ENCODE results near the gene DRC7. TPM values are rescaled to one million over a fixed set of nuclear protein-coding genes. Genes with fewer than 3 reads are reported as not detected.

The DRC7 gene
- total RNA-seq, 6 experiments from 2014 or later, result not detected

DNA sequence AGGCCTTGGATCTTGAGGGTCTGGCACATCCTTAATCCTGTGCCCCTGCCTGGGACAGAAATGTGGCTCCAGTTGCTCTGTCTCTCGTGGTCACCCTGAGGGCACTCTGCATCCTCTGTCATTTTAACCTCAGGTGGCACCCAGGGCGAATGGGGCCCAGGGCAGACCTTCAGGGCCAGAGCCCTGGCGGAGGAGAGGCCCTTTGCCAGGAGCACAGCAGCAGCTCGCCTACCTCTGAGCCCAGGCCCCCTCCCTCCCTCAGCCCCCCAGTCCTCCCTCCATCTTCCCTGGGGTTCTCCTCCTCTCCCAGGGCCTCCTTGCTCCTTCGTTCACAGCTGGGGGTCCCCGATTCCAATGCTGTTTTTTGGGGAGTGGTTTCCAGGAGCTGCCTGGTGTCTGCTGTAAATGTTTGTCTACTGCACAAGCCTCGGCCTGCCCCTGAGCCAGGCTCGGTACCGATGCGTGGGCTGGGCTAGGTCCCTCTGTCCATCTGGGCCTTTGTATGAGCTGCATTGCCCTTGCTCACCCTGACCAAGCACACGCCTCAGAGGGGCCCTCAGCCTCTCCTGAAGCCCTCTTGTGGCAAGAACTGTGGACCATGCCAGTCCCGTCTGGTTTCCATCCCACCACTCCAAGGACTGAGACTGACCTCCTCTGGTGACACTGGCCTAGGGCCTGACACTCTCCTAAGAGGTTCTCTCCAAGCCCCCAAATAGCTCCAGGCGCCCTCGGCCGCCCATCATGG lies 30.5 kb upstream of the DRC7 start:
- peaks cover 16% of the 10 kb centered on the region for H3K27me3 Mint-ChIP-seq (ENCODE audit: insufficient read depth)
- H3K9me3 Mint-ChIP-seq, result no peaks in the 10 kb centered on the region
- DNase-seq, result no peak
- H3K36me3 Mint-ChIP-seq (ENCODE audit: low read depth), result no peaks in the 10 kb centered on the region
- H3K27ac Mint-ChIP-seq, result no peak overlapping the region
- no peak overlapping the region for H3K4me3 Mint-ChIP-seq
- TF ChIP-seq, protein P1, sequence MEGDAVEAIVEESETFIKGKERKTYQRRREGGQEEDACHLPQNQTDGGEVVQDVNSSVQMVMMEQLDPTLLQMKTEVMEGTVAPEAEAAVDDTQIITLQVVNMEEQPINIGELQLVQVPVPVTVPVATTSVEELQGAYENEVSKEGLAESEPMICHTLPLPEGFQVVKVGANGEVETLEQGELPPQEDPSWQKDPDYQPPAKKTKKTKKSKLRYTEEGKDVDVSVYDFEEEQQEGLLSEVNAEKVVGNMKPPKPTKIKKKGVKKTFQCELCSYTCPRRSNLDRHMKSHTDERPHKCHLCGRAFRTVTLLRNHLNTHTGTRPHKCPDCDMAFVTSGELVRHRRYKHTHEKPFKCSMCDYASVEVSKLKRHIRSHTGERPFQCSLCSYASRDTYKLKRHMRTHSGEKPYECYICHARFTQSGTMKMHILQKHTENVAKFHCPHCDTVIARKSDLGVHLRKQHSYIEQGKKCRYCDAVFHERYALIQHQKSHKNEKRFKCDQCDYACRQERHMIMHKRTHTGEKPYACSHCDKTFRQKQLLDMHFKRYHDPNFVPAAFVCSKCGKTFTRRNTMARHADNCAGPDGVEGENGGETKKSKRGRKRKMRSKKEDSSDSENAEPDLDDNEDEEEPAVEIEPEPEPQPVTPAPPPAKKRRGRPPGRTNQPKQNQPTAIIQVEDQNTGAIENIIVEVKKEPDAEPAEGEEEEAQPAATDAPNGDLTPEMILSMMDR (IDR thresholded peaks at IDR 0.05), result peak; percentile 8; the same call in 1 of the 2 replicates
- no peaks in the 10 kb centered on the region for H3K4me1 Mint-ChIP-seq (ENCODE audit: low read depth)

DNA sequence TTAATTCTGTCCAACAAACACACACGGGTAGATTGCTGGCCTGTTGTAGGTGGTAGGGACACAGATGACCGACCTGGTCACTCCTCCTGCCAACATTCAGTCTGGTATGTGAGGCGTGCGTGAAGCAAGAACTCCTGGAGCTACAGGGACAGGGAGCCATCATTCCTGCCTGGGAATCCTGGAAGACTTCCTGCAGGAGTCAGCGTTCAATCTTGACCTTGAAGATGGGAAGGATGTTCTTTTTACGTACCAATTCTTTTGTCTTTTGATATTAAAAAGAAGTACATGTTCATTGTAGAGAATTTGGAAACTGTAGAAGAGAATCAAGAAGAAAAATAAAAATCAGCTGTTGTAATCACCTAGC lies 30.0 kb upstream of the DRC7 start:
- Mint-ChIP-seq H3K27me3 (ENCODE audit: insufficient read depth) (peaks cover 20% of the 10 kb centered on the region), H3K27ac (no peak overlapping the region), H3K9me3 (no peaks in the 10 kb centered on the region), H3K4me1 (ENCODE audit: low read depth) (no peaks in the 10 kb centered on the region), H3K4me3 (no peak overlapping the region), H3K36me3 (ENCODE audit: low read depth) (no peaks in the 10 kb centered on the region)
- TF ChIP-seq, protein P1 (IDR thresholded peaks at IDR 0.05), result no peak
- DNase-seq, result no peak

DNA sequence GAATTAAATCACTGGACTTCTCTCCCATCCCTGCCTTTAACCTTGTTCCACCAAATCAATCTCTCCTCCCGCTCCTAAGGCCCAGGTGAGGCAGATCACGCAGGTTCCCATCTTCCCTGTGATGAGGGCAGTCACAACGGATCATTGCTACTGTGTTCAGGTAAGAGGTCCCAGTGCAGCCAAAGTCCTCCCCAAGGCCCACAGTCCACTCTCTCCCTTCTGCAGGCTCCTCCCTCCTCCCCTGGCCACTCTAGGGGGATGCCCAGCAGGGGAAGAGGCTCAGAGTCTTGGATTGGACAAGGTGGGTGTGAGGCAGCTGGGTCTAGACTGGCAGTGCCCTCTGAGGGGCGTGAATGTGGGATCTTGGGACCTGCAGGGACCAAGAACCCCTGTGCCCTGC lies 29.1 kb upstream of the DRC7 start:
- Mint-ChIP-seq H3K27ac (no peak overlapping the region), H3K36me3 (ENCODE audit: low read depth) (no peaks in the 10 kb centered on the region), H3K27me3 (ENCODE audit: insufficient read depth) (peaks cover 18% of the 10 kb centered on the region), H3K4me3 (no peak overlapping the region), H3K4me1 (ENCODE audit: low read depth) (no peaks in the 10 kb centered on the region), H3K9me3 (no peaks in the 10 kb centered on the region)
- no peak for DNase-seq
- TF ChIP-seq, protein P1 (IDR thresholded peaks at IDR 0.05), result no peak

DNA sequence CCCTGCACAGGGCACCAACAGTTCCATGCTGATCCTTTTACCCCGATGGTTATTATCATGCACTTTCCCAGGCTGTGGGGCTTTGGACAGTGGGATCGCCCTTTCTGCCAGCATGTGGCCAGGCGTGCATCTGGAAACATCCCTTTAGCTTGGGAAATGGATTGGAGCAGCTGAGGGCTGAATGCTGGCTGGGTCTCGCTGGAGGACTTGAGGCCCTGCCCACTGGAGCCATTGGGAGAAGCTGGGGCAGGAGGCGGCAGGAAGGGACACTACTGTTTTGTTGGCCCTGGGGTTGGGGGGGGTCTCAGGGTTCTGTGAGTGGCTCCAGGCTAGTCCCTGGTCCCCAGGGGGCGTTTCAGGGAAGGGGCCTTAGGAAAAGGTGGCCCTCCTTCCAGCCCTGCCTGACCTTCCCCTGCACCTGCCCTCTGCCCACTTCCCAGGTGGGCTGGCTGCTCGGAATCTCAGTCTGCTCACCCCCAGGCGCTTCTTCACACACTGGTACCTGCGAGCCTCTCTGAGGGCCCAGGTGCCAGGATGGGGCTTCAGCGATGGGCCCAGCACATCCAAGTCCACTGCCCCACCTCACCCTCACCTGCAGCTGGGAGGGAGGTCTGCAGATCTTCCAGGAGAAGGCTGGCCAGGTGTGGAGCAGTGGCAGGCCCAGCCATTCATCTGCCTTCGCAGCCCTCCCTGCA lies 28.1 kb upstream of the DRC7 start:
- no peak overlapping the region for H3K4me3 Mint-ChIP-seq
- H3K27ac Mint-ChIP-seq, result no peak overlapping the region
- H3K9me3 Mint-ChIP-seq, result no peaks in the 10 kb centered on the region
- no peaks in the 10 kb centered on the region for H3K36me3 Mint-ChIP-seq (ENCODE audit: low read depth)
- TF ChIP-seq, protein P1 (IDR thresholded peaks at IDR 0.05), result no peak
- H3K27me3 Mint-ChIP-seq (ENCODE audit: insufficient read depth), result peaks cover 18% of the 10 kb centered on the region
- DNase-seq, result no peak
- peaks cover 3% of the 10 kb centered on the region; the same call in 1 of the 2 replicates for H3K4me1 Mint-ChIP-seq (ENCODE audit: low read depth)

DNA sequence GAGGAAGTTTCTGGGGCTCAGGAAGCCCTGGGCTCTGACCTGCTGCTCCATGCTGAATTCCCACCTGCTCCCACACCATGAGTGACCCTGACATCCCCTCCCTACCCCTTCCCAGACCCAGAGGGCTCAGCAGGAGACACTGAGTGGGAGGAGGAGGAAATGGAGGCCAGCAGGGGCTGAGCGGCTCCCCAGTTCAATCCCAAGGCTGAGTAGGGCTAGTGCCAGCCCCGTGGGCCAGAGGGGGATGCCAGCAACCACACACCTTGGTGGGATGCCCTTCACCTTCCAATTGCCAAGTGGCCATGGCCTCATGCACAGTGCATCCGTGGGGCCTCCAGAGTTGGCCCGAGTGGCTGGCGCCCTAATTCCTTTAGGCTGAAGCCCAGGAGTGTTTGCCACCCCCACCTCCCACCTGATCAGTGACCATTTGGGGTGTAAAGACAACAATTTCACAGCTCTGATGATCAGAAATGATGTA lies 27.5 kb upstream of the DRC7 start:
- peaks cover 6% of the 10 kb centered on the region; the same call in 1 of the 2 replicates for H3K4me1 Mint-ChIP-seq (ENCODE audit: low read depth)
- peaks cover 20% of the 10 kb centered on the region for H3K27me3 Mint-ChIP-seq (ENCODE audit: insufficient read depth)
- no peaks in the 10 kb centered on the region for H3K36me3 Mint-ChIP-seq (ENCODE audit: low read depth)
- DNase-seq, result no peak
- H3K4me3 Mint-ChIP-seq, result no peak overlapping the region
- no peaks in the 10 kb centered on the region for H3K9me3 Mint-ChIP-seq
- TF ChIP-seq, protein P1 (IDR thresholded peaks at IDR 0.05), result no peak
- H3K27ac Mint-ChIP-seq, result no peak overlapping the region
